A549 (cell line): Measurements from ENCODE around the gene NACC2. TPM values are rescaled to one million over a fixed set of nuclear protein-coding genes. Genes with fewer than 3 reads are reported as not detected.
"Not testable (repeated sequence)": the region's sequence is repeated elsewhere in the genome, so short reads cannot be mapped to it uniquely, and the experiment has no call there.

Experiments
- ATAC-seq, 2 experiments: fragments of 200-7000 bp in 1 of 2; fragments of >200 bp in 1 of 2; cut with Nextera tagmentation in 1 of 2; cut with Tn5 transposase in 1 of 2; 3 replicates each; pipeline versions ENCODE4 v1.8.0 to v1.9.1; 2018 to 2020; ENCODE audit warnings: mild to moderate bottlenecking in 1 of 2, moderate library complexity in 1 of 2
- CTCF ChIA-PET: fragments of 300-600 bp; sonication (Branson Sonifier 250); formaldehyde crosslinking; extraction: SDS; loops from one replicate; lab custom pipeline; 2021; ENCODE audit warnings: antibody characterized with exemption, inconsistent platforms; lab: Yijun Ruan, JAX
- POLR2A ChIA-PET: fragments of 350-600 bp; formaldehyde crosslinking; extraction: SDS; loops from one replicate; lab custom pipeline; 2021; ENCODE audit warnings: antibody characterized with exemption, inconsistent platforms; lab: Yijun Ruan, JAX
- DNase-seq, 2 experiments: peaks; one replicate each; pipeline versions ENCODE4 v3.0.0 to v3.0.0-alpha.2; 2011 to 2016; ENCODE audit warnings: low read depth in 1 of 2, low spot score in 1 of 2
- FAIRE-seq: peaks from 2 replicates; lab custom pipeline; 2011; peaks lifted over from hg19 to GRCh38; lab: Jason Lieb, UNC
- H3K27ac ChIP-seq, 2 experiments: fragments of >200 bp; sonication (Bioruptor Twin); formaldehyde crosslinking; 3 replicates each; pipeline ENCODE4 v1.5.1; 2016 to 2017
- H3K4me1 ChIP-seq: fragments of >200 bp; sonication (Bioruptor Twin); formaldehyde crosslinking; 3 replicates; pipeline ENCODE4 v1.6.1; 2016
- H3K4me2 ChIP-seq: fragments of >200 bp; sonication (Bioruptor Twin); formaldehyde crosslinking; 3 replicates; pipeline ENCODE4 v1.6.1; 2016
- H3K4me3 ChIP-seq: fragments of >200 bp; sonication (Bioruptor Twin); formaldehyde crosslinking; 3 replicates; pipeline ENCODE4 v1.5.1; 2016
- H3K9me3 ChIP-seq: fragments of >200 bp; sonication (Bioruptor Twin); formaldehyde crosslinking; 3 replicates; pipeline ENCODE4 v1.6.1; 2016
- BHLHE40 ChIP-seq: IDR thresholded peaks from 2 replicates; pipeline ENCODE4 v1.6.1; 2012; ENCODE audit warnings: low read depth, low read length, inconsistent platforms
- EHF ChIP-seq: fragments of 250-450 bp; sonication (Bioruptor Pico); IDR thresholded peaks from 2 replicates; pipeline ENCODE4 v1.5.0; 2020; ENCODE audit warnings: mild to moderate bottlenecking
- EHMT2 ChIP-seq: fragments of 200-600 bp; sonication (generic); IDR thresholded peaks from 2 replicates; pipeline ENCODE4 v1.6.1; 2016; ENCODE audit warnings: antibody characterized with exemption, low read depth, mild to moderate bottlenecking, moderate library complexity
- FOSB ChIP-seq: fragments of 250-450 bp; sonication (Bioruptor Pico); IDR thresholded peaks from 2 replicates; pipeline ENCODE4 v1.5.0; 2020; ENCODE audit warnings: mild to moderate bottlenecking, moderate library complexity
- FOXS1 ChIP-seq: fragments of 250-450 bp; sonication (Bioruptor Pico); IDR thresholded peaks from 2 replicates; pipeline ENCODE4 v1.5.0; 2020; ENCODE audit warnings: mild to moderate bottlenecking, moderate library complexity
- GATA3 ChIP-seq: IDR thresholded peaks from 2 replicates; pipeline ENCODE4 v1.6.1; 2012; ENCODE audit warnings: borderline replicate concordance
- HOXA7 ChIP-seq: fragments of 250-450 bp; sonication (Bioruptor Pico); IDR thresholded peaks from 2 replicates; pipeline ENCODE4 v1.5.0; 2020; ENCODE audit warnings: mild to moderate bottlenecking, moderate library complexity
- HOXB13 ChIP-seq: fragments of 250-450 bp; sonication (Bioruptor Pico); IDR thresholded peaks from 2 replicates; pipeline ENCODE4 v1.5.0; 2020; ENCODE audit warnings: low read depth, mild to moderate bottlenecking, moderate library complexity
- MAZ ChIP-seq: fragments of 150-350 bp; IDR thresholded peaks from 2 replicates; pipeline ENCODE4 v1.6.1; 2014; ENCODE audit warnings: antibody characterized with exemption, low read depth, low read length, borderline replicate concordance
- MYC ChIP-seq: IDR thresholded peaks from 2 replicates; pipeline ENCODE4 v1.6.1; 2012; ENCODE audit warnings: mild to moderate bottlenecking, inconsistent platforms, low read length, improper control_type of control experiment, borderline replicate concordance
- NR3C1 ChIP-seq: fragments of >200 bp; sonication (Bioruptor Twin); formaldehyde crosslinking; IDR thresholded peaks from 3 replicates; pipeline ENCODE4 v1.6.1; 2017
- POLR2A ChIP-seq: IDR thresholded peaks from 2 replicates; pipeline ENCODE4 v1.6.1; 2012; ENCODE audit warnings: mild to moderate bottlenecking, low read length
- POLR2AphosphoS2 ChIP-seq: conservative IDR thresholded peaks from 2 replicates; pipeline ENCODE4 v1.6.1; 2012; ENCODE audit warnings: low read length, improper control_type of control experiment, inconsistent platforms
- RCOR1 ChIP-seq: fragments of 150-350 bp; IDR thresholded peaks from 2 replicates; pipeline ENCODE4 v1.6.1; 2014; ENCODE audit warnings: antibody characterized with exemption, low read length, low read depth
- SREBF2 ChIP-seq: fragments of 450-650 bp; IDR thresholded peaks from 2 replicates; pipeline ENCODE4 v1.6.1; 2014; ENCODE audit warnings: mild to moderate bottlenecking, moderate library complexity
- TP53 ChIP-seq: fragments of 250-450 bp; sonication (Bioruptor Pico); IDR thresholded peaks from 2 replicates; pipeline ENCODE4 v1.5.0; 2021; ENCODE audit warnings: mild to moderate bottlenecking, moderate library complexity
- ZSCAN20 ChIP-seq: fragments of 250-450 bp; sonication (Bioruptor Pico); IDR thresholded peaks from 2 replicates; pipeline ENCODE4 v1.8.0; 2022; ENCODE audit warnings: mild to moderate bottlenecking, moderate library complexity
- WGBS: methylation state at CpG from one replicate; pipeline ENCODE4 v1.1.6; 2017; ENCODE audit errors: missing lambda C conversion rate; 5-methylcytosine and 5-hydroxymethylcytosine counted together
- polyA plus RNA-seq, 4 experiments: library from polyadenylated mRNA; depleted of rRNA in 3 of 4; stranded (reverse); fragments of >200 nt; fragmentation: RNase III in 1 of 4; extraction: RNeasy Plus Mini Kit Qiagen cat#74134 plus additional on column Dnase treatment in 1 of 4; gene quantifications; 2 replicates in 3 of 4; 3 replicates in 1 of 4; pipeline ENCODE4 v1.2.3, GENCODE V29; 2011 to 2017
- TF ChIP-seq, protein P1 (sequence below): IDR thresholded peaks from 2 replicates; pipeline ENCODE4 v1.6.1; 2012
- TF ChIP-seq, protein P2 (sequence below): fragments of 150-350 bp; IDR thresholded peaks from 2 replicates; pipeline ENCODE4 v1.6.1; 2014; ENCODE audit warnings: low read depth, mild to moderate bottlenecking, low read length

The NACC2 gene
- polyA plus RNA-seq, 2 of the 4 experiments (the other 2 are of a cell fraction): 16.1 to 28.4 TPM

GRCh38 chr9:136104488-136104800 lies 9.4 kb upstream of the NACC2 start:
- Histone ChIP-seq H3K4me2 (no peak overlapping the region), H3K9me3 (no peaks in the 10 kb centered on the region)
- CTCF ChIA-PET: interaction anchor here (0.6 to 4.5 kb wide), 5 partner anchors 15 to 578 kb away, joined by 3 to 22 read pairs (median 3); no protein-coding TSS in a partner anchor
- POLR2A ChIA-PET: no interaction called here
- 87% methylated on average over 1 of the region's 1 CpG for WGBS
- no peak for TF ChIP-seq FOXS1 (CRISPR knock-in tag)
- TF ChIP-seq, all 56 proteins: peak for 0
- DNase-seq: no peak
- peaks cover 28% of the 10 kb centered on the region for H3K4me1 ChIP-seq
- FAIRE-seq: no peak
- no peak overlapping the region for H3K4me3 ChIP-seq
- no peak for ATAC-seq
- H3K27ac ChIP-seq: no peak overlapping the region

GRCh38 chr9:136103651-136104487 lies 8.8 kb upstream of the NACC2 start:
- POLR2A ChIA-PET: no interaction called here
- no peak for TF ChIP-seq BHLHE40
- TF ChIP-seq HOXB13 (CRISPR knock-in tag): no peak
- TF ChIP-seq ZSCAN20 (CRISPR knock-in tag): no peak
- TF ChIP-seq GATA3: no peak
- no peak for TF ChIP-seq EHF (CRISPR knock-in tag)

DNA sequence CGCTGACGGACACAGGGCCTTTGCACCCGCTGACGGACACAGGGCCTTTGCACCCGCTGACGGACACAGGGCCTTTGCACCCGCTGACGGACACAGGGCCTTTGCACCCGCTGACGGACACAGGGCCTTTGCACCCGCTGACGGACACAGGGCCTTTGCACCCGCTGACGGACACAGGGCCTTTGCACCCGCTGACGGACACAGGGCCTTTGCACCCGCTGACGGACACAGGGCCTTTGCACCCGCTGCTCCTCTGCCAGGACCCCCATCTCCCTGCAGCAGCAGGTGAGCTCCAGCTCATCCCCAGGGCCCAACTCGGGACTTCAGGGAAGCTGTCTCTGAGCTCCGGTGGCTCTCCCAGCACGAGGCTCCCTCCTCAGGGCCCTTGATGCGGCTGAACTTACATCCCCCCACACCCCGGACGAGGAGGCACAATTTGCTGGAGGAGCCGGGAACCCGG lies 6.6 kb upstream of the NACC2 start:
- H3K9me3 ChIP-seq, H3K4me2 ChIP-seq, FAIRE-seq, H3K27ac ChIP-seq, DNase-seq, ATAC-seq, H3K4me3 ChIP-seq: not testable (repeated sequence)
- CTCF ChIA-PET: interaction anchor here (1.2 to 4.2 kb wide), 4 partner anchors 21 to 182 kb away, joined by 3 to 26 read pairs (median 3); no protein-coding TSS in a partner anchor
- H3K4me1 ChIP-seq: peaks cover 12% of the 10 kb centered on the region
- POLR2A ChIA-PET: interaction anchor here (1.5 kb wide), 1 partner anchor 8 kb away, joined by 4 read pairs; no protein-coding TSS in a partner anchor
- WGBS: 88% methylated on average over 8 of the region's 27 CpGs

More at GRCh38 chr9:136103651-136104487, 8.8 kb upstream of the NACC2 start:
- Histone ChIP-seq H3K4me1 (peaks cover 23% of the 10 kb centered on the region), H3K9me3 (no peaks in the 10 kb centered on the region), H3K27ac (peak overlapping the region in 1 of 2 experiments; percentile 22; a peak in 1 of 6 replicates), H3K4me2 (no peak overlapping the region), H3K4me3 (no peak overlapping the region)
- DNase-seq: no peak
- no peak for FAIRE-seq
- CTCF ChIA-PET: interaction anchor here (0.6 to 4.5 kb wide), 5 partner anchors 14 to 578 kb away, joined by 3 to 26 read pairs (median 11); no protein-coding TSS in a partner anchor
- ATAC-seq: peak in 1 of 2 experiments; percentile 21; a peak in 1 of 6 replicates
- 67% methylated on average over 23 of the region's 34 CpGs for WGBS

DNA sequence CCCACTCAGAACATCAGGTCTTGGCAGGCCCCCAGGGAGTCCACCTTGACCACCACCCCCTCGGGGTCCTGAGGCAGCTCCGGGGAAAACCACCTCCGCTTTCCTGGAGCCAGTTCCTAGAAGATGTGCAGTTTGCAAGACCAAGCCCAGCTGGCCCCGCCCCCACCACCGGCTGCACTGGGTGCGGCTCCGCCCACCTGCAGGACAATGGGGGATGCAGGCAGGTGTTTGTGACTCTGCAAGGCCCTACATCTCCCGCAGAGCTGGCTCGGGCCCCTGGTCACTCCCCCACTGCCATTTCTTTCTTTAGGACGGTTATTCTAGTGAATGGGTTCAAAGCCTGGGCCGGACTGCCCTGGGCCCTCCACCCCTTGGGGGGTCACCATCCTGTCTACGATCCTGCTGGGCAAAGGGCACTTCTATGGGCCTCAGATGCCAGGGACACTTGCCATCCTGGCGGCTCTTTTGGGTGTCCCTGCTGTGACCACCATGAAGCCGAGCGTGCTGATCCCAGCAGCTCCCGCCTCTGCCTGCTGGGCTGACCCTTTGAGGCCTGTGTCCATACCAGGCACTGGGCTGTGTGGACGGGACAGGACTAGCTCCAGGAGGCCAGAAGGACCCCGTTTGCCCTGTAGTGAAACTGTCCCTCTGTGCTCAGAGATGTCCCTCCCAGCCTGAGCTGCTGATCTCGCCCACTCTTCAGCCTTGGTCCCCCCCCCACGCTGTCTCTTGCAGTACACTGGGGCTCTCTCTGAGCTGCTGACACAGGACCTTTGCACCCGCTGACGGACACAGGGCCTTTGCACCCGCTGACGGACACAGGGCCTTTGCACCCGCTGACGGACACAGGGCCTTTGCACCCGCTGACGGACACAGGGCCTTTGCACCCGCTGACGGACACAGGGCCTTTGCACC lies 5.9 kb upstream of the NACC2 start:
- no peak for FAIRE-seq
- TF ChIP-seq HOXB13 (CRISPR knock-in tag) (no peak), HOXA7 (no peak), MAZ (no peak), TP53 (CRISPR knock-in tag) (no peak), EHMT2 (no peak), NR3C1 (no peak), RCOR1 (no peak), POLR2A (no peak), MYC (no peak), POLR2AphosphoS2 (no peak), SREBF2 (no peak), FOSB (CRISPR knock-in tag) (no peak)
- TF ChIP-seq, protein P1, sequence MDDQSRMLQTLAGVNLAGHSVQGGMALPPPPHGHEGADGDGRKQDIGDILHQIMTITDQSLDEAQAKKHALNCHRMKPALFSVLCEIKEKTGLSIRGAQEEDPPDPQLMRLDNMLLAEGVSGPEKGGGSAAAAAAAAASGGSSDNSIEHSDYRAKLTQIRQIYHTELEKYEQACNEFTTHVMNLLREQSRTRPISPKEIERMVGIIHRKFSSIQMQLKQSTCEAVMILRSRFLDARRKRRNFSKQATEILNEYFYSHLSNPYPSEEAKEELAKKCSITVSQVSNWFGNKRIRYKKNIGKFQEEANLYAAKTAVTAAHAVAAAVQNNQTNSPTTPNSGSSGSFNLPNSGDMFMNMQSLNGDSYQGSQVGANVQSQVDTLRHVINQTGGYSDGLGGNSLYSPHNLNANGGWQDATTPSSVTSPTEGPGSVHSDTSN: no peak
- TF ChIP-seq, protein P2, sequence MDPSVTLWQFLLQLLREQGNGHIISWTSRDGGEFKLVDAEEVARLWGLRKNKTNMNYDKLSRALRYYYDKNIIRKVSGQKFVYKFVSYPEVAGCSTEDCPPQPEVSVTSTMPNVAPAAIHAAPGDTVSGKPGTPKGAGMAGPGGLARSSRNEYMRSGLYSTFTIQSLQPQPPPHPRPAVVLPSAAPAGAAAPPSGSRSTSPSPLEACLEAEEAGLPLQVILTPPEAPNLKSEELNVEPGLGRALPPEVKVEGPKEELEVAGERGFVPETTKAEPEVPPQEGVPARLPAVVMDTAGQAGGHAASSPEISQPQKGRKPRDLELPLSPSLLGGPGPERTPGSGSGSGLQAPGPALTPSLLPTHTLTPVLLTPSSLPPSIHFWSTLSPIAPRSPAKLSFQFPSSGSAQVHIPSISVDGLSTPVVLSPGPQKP: no peak
- WGBS: 46% methylated on average over 12 of the region's 30 CpGs
- ChIA-PET POLR2A (interaction anchor here (1.5 kb wide), 1 partner anchor 9 kb away, joined by 4 read pairs; no protein-coding TSS in a partner anchor), CTCF (interaction anchor here (1.2 to 4.2 kb wide), 4 partner anchors 21 to 183 kb away, joined by 3 to 26 read pairs (median 3); no protein-coding TSS in a partner anchor)
- peak; percentile 16 to 53; a peak in 4 of 6 replicates for ATAC-seq
- Histone ChIP-seq H3K27ac (0 out of 6 replicates have a peak overlapping the region, but pooled peaks of 1 of the 2 experiments have one; percentile 25), H3K4me1 (peaks cover 19% of the 10 kb centered on the region), H3K4me3 (no peak overlapping the region), H3K9me3 (no peaks in the 10 kb centered on the region), H3K4me2 (no peak overlapping the region)
- peak in 1 of 2 experiments; percentile 56 for DNase-seq
